Stimulated activated memory B cell treated with anti-CD40 and anti-IgM and Interleukin-4, amounts not matched to agents 10 μg/mL and 1 μg/mL and 100 μg/mL, for 72 hours (primary cell): ENCODE measurements around the gene ID2.

ENCODE experiments used
- ATAC-seq: fragments of 150-1000 bp; cut with Tn5 transposase; 2 replicates; pipeline ENCODE4 v1.10.0; 2021
- H3K27ac Mint-ChIP-seq: one replicate; pipeline ENCODE4 v1.8.0; 2022; ENCODE audit warnings: mild to moderate bottlenecking, mixed read lengths
- H3K27me3 Mint-ChIP-seq: one replicate; pipeline ENCODE4 v1.8.0; 2022; ENCODE audit warnings: mixed read lengths
- H3K36me3 Mint-ChIP-seq: one replicate; pipeline ENCODE4 v1.8.0; 2022; ENCODE audit warnings: mixed read lengths
- H3K4me1 Mint-ChIP-seq: one replicate; pipeline ENCODE4 v1.8.0; 2022; ENCODE audit warnings: mixed read lengths
- H3K4me3 Mint-ChIP-seq: one replicate; pipeline ENCODE4 v1.8.0; 2022; ENCODE audit warnings: mild to moderate bottlenecking, moderate library complexity, mixed read lengths
- H3K9me3 Mint-ChIP-seq: one replicate; pipeline ENCODE4 v1.8.0; 2022; ENCODE audit warnings: mixed read lengths

ID2 gene

GRCh38 chr2:8682719-8683667, 1.1 kb downstream of the ID2 start:
- H3K4me1 Mint-ChIP-seq: peaks cover 54% of the 10 kb centered on the region
- H3K36me3 Mint-ChIP-seq: peaks cover 24% of the 10 kb centered on the region
- no peak for ATAC-seq
- peak overlapping the region; percentile 97 for H3K4me3 Mint-ChIP-seq
- peak overlapping the region; percentile 90 for H3K27ac Mint-ChIP-seq
- H3K9me3 Mint-ChIP-seq: peaks cover 2% of the 10 kb centered on the region
- peaks cover 68% of the 10 kb centered on the region for H3K27me3 Mint-ChIP-seq

- H3K4me1 Mint-ChIP-seq: peaks cover 41% of the 10 kb centered on the region
- peak overlapping the region; percentile 67 for H3K27ac Mint-ChIP-seq
- H3K4me3 Mint-ChIP-seq: peak overlapping the region; percentile 77
Observed at GRCh38 chr2:8684540-8684877, 2.7 kb downstream of the ID2 start.

GRCh38 chr2:8684878-8685696, 3.2 kb downstream of the ID2 start:
- Mint-ChIP-seq H3K9me3 (peaks cover 2% of the 10 kb centered on the region), H3K4me3 (peak overlapping the region; percentile 77), H3K27ac (peak overlapping the region; percentile 67), H3K4me1 (peaks cover 38% of the 10 kb centered on the region), H3K36me3 (peaks cover 24% of the 10 kb centered on the region), H3K27me3 (peaks cover 68% of the 10 kb centered on the region)
- ATAC-seq: peak; percentile 1

More at GRCh38 chr2:8684540-8684877, 2.7 kb downstream of the ID2 start:
- H3K36me3 Mint-ChIP-seq: peaks cover 24% of the 10 kb centered on the region
- peaks cover 68% of the 10 kb centered on the region for H3K27me3 Mint-ChIP-seq
- H3K9me3 Mint-ChIP-seq: peaks cover 2% of the 10 kb centered on the region
- ATAC-seq: no peak

- Mint-ChIP-seq H3K9me3 (peaks cover 2% of the 10 kb centered on the region), H3K27me3 (peaks cover 66% of the 10 kb centered on the region), H3K27ac (no peak overlapping the region), H3K36me3 (peaks cover 24% of the 10 kb centered on the region), H3K4me1 (peaks cover 37% of the 10 kb centered on the region), H3K4me3 (peak overlapping the region; percentile 29)
- ATAC-seq: peak; percentile 67
Observed at GRCh38 chr2:8685697-8686358, 4.0 kb downstream of the ID2 start.

GRCh38 chr2:8691859-8692437, 10.1 kb downstream of the ID2 start:
- no peak for ATAC-seq
- H3K9me3 Mint-ChIP-seq: no peaks in the 10 kb centered on the region
- H3K27ac Mint-ChIP-seq: no peak overlapping the region
- H3K4me1 Mint-ChIP-seq: no peaks in the 10 kb centered on the region
- no peak overlapping the region for H3K4me3 Mint-ChIP-seq
- peaks cover 59% of the 10 kb centered on the region for H3K27me3 Mint-ChIP-seq
- no peaks in the 10 kb centered on the region for H3K36me3 Mint-ChIP-seq

GRCh38 chr2:8692783-8693156, 10.9 kb downstream of the ID2 start:
- peaks cover 52% of the 10 kb centered on the region for H3K27me3 Mint-ChIP-seq
- no peaks in the 10 kb centered on the region for H3K9me3 Mint-ChIP-seq
- ATAC-seq: no peak
- H3K4me1 Mint-ChIP-seq: no peaks in the 10 kb centered on the region
- no peaks in the 10 kb centered on the region for H3K36me3 Mint-ChIP-seq
- no peak overlapping the region for H3K27ac Mint-ChIP-seq
- no peak overlapping the region for H3K4me3 Mint-ChIP-seq

- H3K36me3 Mint-ChIP-seq: no peaks in the 10 kb centered on the region
- ATAC-seq: no peak
- H3K4me1 Mint-ChIP-seq: no peaks in the 10 kb centered on the region
- H3K27ac Mint-ChIP-seq: no peak overlapping the region
- H3K9me3 Mint-ChIP-seq: no peaks in the 10 kb centered on the region
- no peak overlapping the region for H3K4me3 Mint-ChIP-seq
- H3K27me3 Mint-ChIP-seq: peaks cover 48% of the 10 kb centered on the region
Observed at GRCh38 chr2:8693157-8693821, 11.4 kb downstream of the ID2 start.

GRCh38 chr2:8694737-8695136, 12.9 kb downstream of the ID2 start:
- H3K36me3 Mint-ChIP-seq: no peaks in the 10 kb centered on the region
- ATAC-seq: no peak
- no peak overlapping the region for H3K4me3 Mint-ChIP-seq
- H3K4me1 Mint-ChIP-seq: no peaks in the 10 kb centered on the region
- peaks cover 37% of the 10 kb centered on the region for H3K27me3 Mint-ChIP-seq
- no peak overlapping the region for H3K27ac Mint-ChIP-seq
- H3K9me3 Mint-ChIP-seq: no peaks in the 10 kb centered on the region

GRCh38 chr2:8697190-8697589, 15.3 kb downstream of the ID2 start:
- H3K9me3 Mint-ChIP-seq: no peaks in the 10 kb centered on the region
- no peak for ATAC-seq
- H3K36me3 Mint-ChIP-seq: no peaks in the 10 kb centered on the region
- no peak overlapping the region for H3K4me3 Mint-ChIP-seq
- H3K27ac Mint-ChIP-seq: no peak overlapping the region
- no peaks in the 10 kb centered on the region for H3K4me1 Mint-ChIP-seq
- peaks cover 21% of the 10 kb centered on the region for H3K27me3 Mint-ChIP-seq

GRCh38 chr2:8699839-8700238, 18.0 kb downstream of the ID2 start:
- no peaks in the 10 kb centered on the region for H3K9me3 Mint-ChIP-seq
- ATAC-seq: no peak
- no peak overlapping the region for H3K4me3 Mint-ChIP-seq
- no peaks in the 10 kb centered on the region for H3K36me3 Mint-ChIP-seq
- H3K4me1 Mint-ChIP-seq: no peaks in the 10 kb centered on the region
- H3K27me3 Mint-ChIP-seq: peaks cover 12% of the 10 kb centered on the region
- H3K27ac Mint-ChIP-seq: no peak overlapping the region

- Mint-ChIP-seq H3K4me1 (no peaks in the 10 kb centered on the region), H3K9me3 (peaks cover 2% of the 10 kb centered on the region), H3K27me3 (peaks cover 12% of the 10 kb centered on the region), H3K27ac (no peak overlapping the region), H3K4me3 (no peak overlapping the region), H3K36me3 (no peaks in the 10 kb centered on the region)
- ATAC-seq: no peak
Observed at GRCh38 chr2:8701681-8702379, 20.0 kb downstream of the ID2 start.

- Mint-ChIP-seq H3K4me1 (no peaks in the 10 kb centered on the region), H3K36me3 (no peaks in the 10 kb centered on the region), H3K27me3 (peaks cover 29% of the 10 kb centered on the region), H3K27ac (no peak overlapping the region), H3K4me3 (no peak overlapping the region), H3K9me3 (peaks cover 12% of the 10 kb centered on the region)
- no peak for ATAC-seq
Observed at GRCh38 chr2:8704906-8705305, 23.1 kb downstream of the ID2 start.

- no peak overlapping the region for H3K4me3 Mint-ChIP-seq
- H3K4me1 Mint-ChIP-seq: no peaks in the 10 kb centered on the region
- peaks cover 12% of the 10 kb centered on the region for H3K9me3 Mint-ChIP-seq
- no peak overlapping the region for H3K27ac Mint-ChIP-seq
- peaks cover 48% of the 10 kb centered on the region for H3K27me3 Mint-ChIP-seq
- no peaks in the 10 kb centered on the region for H3K36me3 Mint-ChIP-seq
- no peak for ATAC-seq
Observed at GRCh38 chr2:8709611-8710010, 27.8 kb downstream of the ID2 start.

GRCh38 chr2:8710951-8711350, 29.1 kb downstream of the ID2 start:
- ATAC-seq: no peak
- Mint-ChIP-seq H3K27ac (no peak overlapping the region), H3K4me3 (no peak overlapping the region), H3K36me3 (no peaks in the 10 kb centered on the region), H3K9me3 (peaks cover 19% of the 10 kb centered on the region), H3K4me1 (no peaks in the 10 kb centered on the region), H3K27me3 (peaks cover 54% of the 10 kb centered on the region)
